Stimulated activated effector memory CD8-positive, alpha-beta T cell treated with anti-CD3 and anti-CD28 coated beads, Interleukin-12 subunit alpha, Interleukin-12 subunit beta, amount 100 ng/mL, for 72 hours (primary cell): Measurements from ENCODE around the gene ARHGEF4.

ENCODE experiments used
- ATAC-seq: fragments of 150-1000 bp; cut with Tn5 transposase; 2 replicates; pipeline ENCODE4 v1.10.0; 2021
- DNase-seq, 2 donors: peaks; one replicate each; pipeline ENCODE4 v3.0.0; 2021 to 2022; ENCODE audit warnings: low spot score in 2 of 2
- H3K27ac Mint-ChIP-seq: one replicate; pipeline ENCODE4 v1.8.0; 2022; ENCODE audit warnings: mild to moderate bottlenecking, mixed read lengths
- H3K36me3 Mint-ChIP-seq: one replicate; pipeline ENCODE4 v1.8.0; 2022; ENCODE audit warnings: mild to moderate bottlenecking, mixed read lengths
- H3K4me1 Mint-ChIP-seq: one replicate; pipeline ENCODE4 v1.8.0; 2022; ENCODE audit warnings: mixed read lengths
- H3K4me3 Mint-ChIP-seq: one replicate; pipeline ENCODE4 v1.8.0; 2022; ENCODE audit warnings: mild to moderate bottlenecking, mixed read lengths
- H3K9me3 Mint-ChIP-seq: one replicate; pipeline ENCODE4 v1.8.0; 2022; ENCODE audit warnings: mixed read lengths

The ARHGEF4 gene

DNA sequence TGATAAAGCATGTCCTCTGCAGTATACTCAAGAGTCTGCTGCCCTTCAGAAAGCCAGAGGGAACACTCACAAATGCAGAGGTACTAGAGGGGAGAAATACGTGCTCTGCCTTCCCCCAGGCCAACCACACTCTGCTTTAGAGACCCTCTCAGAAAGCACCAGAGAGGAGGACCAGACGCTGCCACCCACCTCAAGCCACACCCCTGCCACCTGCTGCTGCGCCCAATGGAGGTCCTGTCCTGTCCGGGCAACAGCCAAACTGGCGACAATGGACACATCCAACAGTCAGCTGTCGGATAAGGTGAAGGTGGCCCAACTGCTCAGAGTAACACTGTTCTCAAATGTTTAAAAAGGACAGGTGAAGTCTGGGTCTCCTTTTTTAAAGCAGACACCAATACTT, 211.9 kb downstream of the ARHGEF4 start:
- no peak overlapping the region for H3K4me3 Mint-ChIP-seq
- H3K27ac Mint-ChIP-seq: peak overlapping the region; percentile 43
- H3K4me1 Mint-ChIP-seq: peaks cover 5% of the 10 kb centered on the region
- peaks cover 78% of the 10 kb centered on the region for H3K36me3 Mint-ChIP-seq
- ATAC-seq (no peak), DNase-seq (no peak)
- no peaks in the 10 kb centered on the region for H3K9me3 Mint-ChIP-seq

DNA sequence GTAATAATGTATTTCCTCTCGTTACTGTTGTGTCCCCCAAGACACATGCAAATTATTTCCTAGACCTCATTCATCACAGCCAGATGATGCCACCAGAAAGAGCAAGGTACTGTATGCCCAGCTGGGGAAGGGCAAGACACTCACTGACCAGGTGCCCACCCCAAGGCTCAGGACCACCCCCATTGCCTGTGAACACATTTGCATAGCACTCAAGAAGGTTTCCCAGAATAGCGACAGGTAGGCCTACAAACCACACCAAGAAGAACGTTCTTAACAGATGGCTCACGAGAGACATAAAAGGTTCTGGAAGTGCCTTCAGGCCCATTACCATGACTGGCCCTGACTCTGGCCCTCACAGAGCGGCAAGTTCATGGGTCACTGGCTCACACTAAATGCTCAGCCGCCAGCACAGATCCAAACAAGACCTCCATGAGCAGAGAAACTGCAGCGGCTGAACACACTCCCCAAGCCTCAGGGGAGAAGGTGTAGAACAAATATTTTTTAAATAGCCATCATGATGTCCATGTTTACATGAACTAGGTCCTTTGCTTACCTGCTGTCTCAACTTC, 212.5 kb downstream of the ARHGEF4 start:
- Mint-ChIP-seq H3K36me3 (peaks cover 84% of the 10 kb centered on the region), H3K4me3 (no peak overlapping the region), H3K9me3 (no peaks in the 10 kb centered on the region), H3K4me1 (peaks cover 5% of the 10 kb centered on the region), H3K27ac (no peak overlapping the region)
- DNase-seq: no peak
- ATAC-seq: no peak

DNA sequence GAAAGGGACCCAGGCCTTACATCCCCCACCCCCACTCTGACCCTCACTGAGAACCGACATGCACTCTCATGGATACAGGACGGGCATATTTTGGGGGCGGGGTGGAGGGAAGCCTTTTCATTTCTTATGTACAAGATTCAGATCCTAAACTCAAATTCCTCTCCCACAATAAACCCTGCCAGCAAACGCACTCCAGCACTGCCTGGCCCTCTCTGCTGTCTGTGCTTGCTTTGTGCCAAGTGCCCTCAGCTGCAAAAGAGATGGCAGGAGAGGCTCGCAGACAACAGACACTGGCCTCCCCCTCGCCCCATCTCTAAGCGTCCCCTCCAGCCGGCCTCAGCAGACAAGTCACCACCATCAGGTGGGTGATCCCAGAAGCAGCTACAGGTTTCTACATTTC, 214.2 kb downstream of the ARHGEF4 start:
- DNase-seq (no peak), ATAC-seq (no peak)
- H3K4me1 Mint-ChIP-seq: peaks cover 14% of the 10 kb centered on the region
- H3K9me3 Mint-ChIP-seq: no peaks in the 10 kb centered on the region
- H3K27ac Mint-ChIP-seq: peak overlapping the region; percentile 55
- peaks cover 100% of the 10 kb centered on the region for H3K36me3 Mint-ChIP-seq
- no peak overlapping the region for H3K4me3 Mint-ChIP-seq

DNA sequence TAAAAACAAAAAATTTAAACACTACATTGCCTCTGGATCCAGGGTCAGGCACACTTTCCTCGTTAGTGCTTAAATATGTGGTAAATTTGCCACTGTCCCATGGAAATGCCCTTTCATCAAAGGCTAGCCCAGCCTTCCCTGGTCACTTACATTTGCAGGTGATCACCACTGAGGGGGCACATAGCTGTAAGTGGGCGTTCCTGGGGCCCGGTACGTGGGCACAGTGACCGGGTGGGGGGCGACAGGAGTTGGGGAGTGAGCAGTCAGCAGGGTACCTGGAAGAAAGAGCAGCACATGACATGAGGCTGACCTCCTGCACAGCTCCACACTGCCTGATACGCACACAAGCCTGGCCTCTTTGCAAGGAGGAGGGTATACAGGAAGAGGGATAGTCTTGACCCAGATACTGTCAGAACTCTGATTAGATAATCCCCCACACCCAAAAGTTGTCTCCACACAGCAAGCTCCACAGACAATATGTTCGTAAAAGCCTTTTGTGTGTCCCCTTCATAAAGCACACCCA, 216.1 kb downstream of the ARHGEF4 start:
- Mint-ChIP-seq H3K4me1 (peaks cover 28% of the 10 kb centered on the region), H3K4me3 (no peak overlapping the region), H3K27ac (peak overlapping the region; percentile 55), H3K36me3 (peaks cover 100% of the 10 kb centered on the region), H3K9me3 (no peaks in the 10 kb centered on the region)
- ATAC-seq (no peak), DNase-seq (no peak)

DNA sequence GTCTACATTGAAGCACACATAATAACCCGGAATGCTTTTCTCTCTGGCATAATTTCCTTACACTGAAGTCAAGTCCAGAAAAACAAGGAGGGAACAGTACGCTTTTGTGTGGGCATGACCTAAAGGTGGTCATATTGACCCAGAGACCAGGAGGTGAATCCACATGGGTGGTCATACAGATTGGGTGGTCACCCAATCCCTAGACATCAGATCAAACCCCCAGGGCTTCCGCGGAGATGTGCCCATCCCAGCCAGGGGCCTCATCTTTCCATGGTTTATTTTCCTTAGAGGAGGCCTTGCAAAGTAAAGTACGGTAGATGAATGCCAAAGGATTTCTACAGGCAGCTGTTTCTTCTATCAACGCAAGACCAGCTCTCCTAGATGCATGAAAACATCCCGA, 217.8 kb downstream of the ARHGEF4 start:
- Mint-ChIP-seq H3K9me3 (no peaks in the 10 kb centered on the region), H3K4me3 (no peak overlapping the region), H3K36me3 (peaks cover 100% of the 10 kb centered on the region), H3K27ac (no peak overlapping the region), H3K4me1 (peaks cover 39% of the 10 kb centered on the region)
- no peak for ATAC-seq
- DNase-seq: no peak

DNA sequence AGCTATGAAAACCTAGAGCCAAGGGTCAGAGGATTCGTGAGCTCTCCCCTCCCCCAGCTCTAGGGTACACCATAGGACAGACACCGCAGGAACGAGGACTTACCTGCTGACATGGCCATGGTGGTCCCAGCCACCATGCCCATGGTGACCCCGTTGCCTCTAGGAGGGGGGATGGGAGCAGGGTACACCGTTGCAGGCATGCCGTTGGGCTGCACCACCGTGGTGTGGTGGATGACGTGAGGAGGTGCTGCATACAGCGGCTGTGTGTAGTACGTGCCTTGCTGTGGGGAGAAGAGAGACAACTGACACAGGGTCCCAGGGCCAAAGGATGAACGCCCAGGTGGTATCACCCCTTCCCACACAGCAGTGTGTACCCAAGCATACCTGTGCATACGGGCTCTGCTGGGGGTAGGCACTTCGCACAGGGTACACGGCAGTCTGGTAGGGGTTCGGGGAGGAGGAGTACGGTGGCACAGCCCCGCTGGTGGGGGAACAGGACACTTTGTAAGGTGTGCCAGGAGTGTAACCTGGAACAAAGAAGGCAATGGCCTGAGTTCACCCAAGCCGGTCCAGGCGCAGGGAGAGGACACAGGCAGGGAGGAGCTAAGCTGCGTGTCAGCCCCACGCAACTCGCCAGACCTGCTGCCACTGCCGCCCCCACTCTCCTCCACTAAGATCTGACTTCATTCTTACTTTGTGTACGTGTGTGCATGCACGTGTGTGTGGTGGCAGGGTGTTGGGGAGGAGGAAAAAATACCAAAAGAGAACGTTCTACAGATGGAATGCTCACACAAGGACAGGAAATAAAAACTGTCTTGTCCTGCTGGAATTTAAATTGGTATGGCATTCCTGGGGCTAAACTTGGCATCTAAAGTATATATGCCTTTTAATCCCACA, 218.7 kb downstream of the ARHGEF4 start:
- H3K9me3 Mint-ChIP-seq: no peaks in the 10 kb centered on the region

DNA sequence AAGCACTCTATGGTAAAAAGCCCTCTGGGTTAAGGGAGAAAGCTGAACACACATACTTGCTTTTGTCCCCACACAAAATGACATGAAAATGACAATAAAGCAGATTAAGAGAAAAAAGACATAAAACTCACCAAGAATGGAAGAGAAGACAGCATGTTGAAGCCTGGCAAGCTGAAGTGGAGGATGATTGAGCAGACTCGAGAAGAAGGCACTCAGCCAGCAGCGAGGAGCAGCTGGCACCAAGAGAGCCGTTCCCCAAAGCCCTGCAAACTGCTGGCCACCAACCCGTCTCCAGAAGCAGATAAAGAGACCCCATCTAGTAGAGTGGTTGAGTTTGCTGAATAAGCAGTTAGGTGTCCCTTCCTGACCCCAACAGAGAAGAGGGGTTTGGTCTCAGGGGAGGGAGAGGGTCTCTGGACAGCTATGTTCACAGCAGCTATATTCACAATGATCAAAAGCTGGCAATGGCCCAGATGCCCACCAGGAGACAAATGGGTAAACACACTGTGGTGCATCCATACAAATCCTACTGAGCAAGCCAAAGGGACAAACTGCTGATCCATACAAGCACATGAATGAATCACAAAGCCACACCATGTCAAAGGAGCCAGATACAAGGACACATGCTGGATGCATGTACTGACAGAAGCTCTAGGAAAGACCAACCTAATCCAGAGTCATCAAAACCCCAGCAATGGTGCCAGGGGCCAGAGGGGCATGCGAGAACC, 219.7 kb downstream of the ARHGEF4 start:
- no peaks in the 10 kb centered on the region for H3K9me3 Mint-ChIP-seq
- DNase-seq (no peak), ATAC-seq (no peak)
- H3K4me3 Mint-ChIP-seq: no peak overlapping the region
- H3K4me1 Mint-ChIP-seq: peaks cover 47% of the 10 kb centered on the region
- peak overlapping the region; percentile 75 for H3K27ac Mint-ChIP-seq
- H3K36me3 Mint-ChIP-seq: peaks cover 100% of the 10 kb centered on the region

More for the DNA sequence above, 218.7 kb downstream of the ARHGEF4 start:
- peaks cover 100% of the 10 kb centered on the region for H3K36me3 Mint-ChIP-seq
- ATAC-seq: no peak
- H3K4me3 Mint-ChIP-seq: no peak overlapping the region
- peaks cover 41% of the 10 kb centered on the region for H3K4me1 Mint-ChIP-seq
- DNase-seq: no peak
- peak overlapping the region; percentile 80 for H3K27ac Mint-ChIP-seq

DNA sequence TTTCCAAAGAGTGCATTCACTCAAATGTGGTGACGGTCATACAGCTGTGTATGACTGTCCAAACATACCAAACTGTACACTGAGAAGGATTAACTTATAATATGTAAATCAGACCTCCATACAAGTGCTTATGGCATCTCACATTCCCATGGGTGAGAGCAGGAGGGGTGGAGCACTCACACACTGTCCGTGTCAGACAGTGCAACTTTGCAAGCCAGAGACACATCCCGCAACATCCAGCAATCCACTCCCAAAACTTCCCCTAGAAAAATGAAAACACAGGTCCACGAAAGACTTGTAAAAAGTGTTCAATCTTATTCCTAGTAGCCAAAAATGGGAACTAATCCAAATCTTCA, 220.2 kb downstream of the ARHGEF4 start:
- Mint-ChIP-seq H3K4me1 (peaks cover 48% of the 10 kb centered on the region), H3K27ac (peak overlapping the region; percentile 75)

DNA sequence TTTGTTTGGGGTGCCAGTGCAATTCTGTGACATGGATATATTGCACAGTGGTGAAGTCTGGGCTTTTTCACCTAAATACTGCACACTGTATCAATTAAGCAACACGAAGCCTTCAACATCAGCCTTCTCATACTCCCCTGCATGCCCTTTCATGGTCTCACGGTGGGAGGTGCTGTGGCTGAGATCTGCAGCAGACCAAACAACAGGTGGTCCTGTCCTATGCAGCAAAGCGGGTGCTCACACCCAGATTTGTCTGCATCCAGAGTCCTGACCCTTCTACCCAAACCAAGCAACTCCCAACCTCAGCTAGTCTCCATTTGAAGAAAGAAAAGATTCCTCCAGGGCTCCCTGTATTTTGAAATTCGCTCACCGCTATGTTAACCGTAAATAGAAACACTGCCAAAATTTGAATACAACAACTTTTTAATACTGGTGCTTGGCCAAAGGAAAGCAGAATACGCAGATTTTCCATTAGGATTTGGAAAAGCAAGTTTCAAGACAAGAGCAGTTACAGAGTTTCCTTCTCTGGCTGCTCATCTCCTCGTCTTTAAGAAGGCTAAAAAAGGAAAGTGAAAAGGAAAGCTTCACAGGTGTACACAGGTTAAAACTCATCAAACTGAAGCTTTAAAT, 221.6 kb downstream of the ARHGEF4 start:
- no peak overlapping the region for H3K27ac Mint-ChIP-seq
- no peaks in the 10 kb centered on the region for H3K9me3 Mint-ChIP-seq
- no peak for DNase-seq
- H3K4me3 Mint-ChIP-seq: no peak overlapping the region
- ATAC-seq: no peak
- H3K4me1 Mint-ChIP-seq: peaks cover 56% of the 10 kb centered on the region
- H3K36me3 Mint-ChIP-seq: peaks cover 99% of the 10 kb centered on the region

More for the DNA sequence above, 220.2 kb downstream of the ARHGEF4 start:
- no peaks in the 10 kb centered on the region for H3K9me3 Mint-ChIP-seq
- DNase-seq (no peak), ATAC-seq (no peak)
- H3K36me3 Mint-ChIP-seq: peaks cover 100% of the 10 kb centered on the region
- H3K4me3 Mint-ChIP-seq: no peak overlapping the region

DNA sequence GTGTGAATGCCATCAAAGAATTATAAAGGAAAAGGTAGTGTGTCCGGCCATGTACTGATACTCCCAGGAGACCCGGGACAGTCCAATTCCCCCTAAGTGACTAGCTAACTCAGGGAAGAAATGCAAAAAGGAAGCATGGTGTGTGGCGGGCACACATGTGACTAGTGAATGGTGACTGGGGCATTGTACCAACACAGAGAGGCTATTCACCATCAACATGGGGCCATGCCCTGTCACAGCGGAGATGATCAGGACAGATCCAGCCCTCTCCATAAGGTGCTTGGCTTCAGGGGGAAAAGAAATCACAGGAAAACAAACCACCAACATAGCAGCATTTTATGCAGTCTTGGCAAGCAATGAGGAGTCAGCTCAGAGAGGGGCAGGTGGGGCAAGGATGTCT, 222.2 kb downstream of the ARHGEF4 start:
- no peak for DNase-seq
- H3K4me1 Mint-ChIP-seq: peaks cover 59% of the 10 kb centered on the region
- no peaks in the 10 kb centered on the region for H3K9me3 Mint-ChIP-seq
- H3K4me3 Mint-ChIP-seq: no peak overlapping the region
- ATAC-seq: no peak
- H3K36me3 Mint-ChIP-seq: peaks cover 99% of the 10 kb centered on the region
- H3K27ac Mint-ChIP-seq: peak overlapping the region; percentile 17

DNA sequence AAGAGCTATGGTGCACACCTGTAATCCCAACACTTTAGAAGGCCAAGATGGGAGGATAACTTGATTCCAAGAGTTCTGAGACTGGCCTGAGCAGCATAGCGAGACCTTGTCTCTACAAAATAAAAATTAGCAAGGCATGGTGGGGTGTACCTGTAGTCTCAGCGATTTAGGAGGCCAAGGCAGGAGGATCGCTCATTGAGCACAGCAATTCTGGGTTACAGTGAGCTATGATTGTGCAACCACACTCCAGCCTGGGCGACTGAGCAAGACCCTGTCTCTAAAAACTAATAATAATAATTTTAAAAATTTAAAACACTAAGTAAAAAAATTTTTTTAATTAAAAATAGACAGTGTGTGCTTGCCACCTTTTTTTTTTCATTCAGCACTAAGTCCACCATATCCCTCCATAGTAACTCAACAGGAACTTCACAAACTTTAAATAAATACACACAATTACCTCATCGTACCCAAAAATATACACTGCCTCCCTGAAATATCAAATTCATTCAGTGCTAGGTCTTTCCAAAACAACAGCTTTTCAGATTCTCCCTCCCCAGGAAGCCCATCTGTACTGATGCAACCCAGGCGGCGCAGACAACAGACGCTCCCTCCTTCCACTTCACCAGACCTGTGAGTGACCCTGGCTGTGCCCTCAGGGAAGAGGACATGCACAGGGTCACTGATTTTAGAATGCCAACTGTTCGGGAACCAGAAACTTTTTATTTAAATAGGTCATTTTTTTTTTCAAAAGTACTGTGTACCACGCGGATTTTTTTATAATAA, 227.0 kb downstream of the ARHGEF4 start:
- ATAC-seq (no peak), DNase-seq (no peak)
- no peak overlapping the region for H3K4me3 Mint-ChIP-seq
- no peaks in the 10 kb centered on the region for H3K9me3 Mint-ChIP-seq
- H3K4me1 Mint-ChIP-seq: peaks cover 65% of the 10 kb centered on the region
- H3K27ac Mint-ChIP-seq: no peak overlapping the region
- H3K36me3 Mint-ChIP-seq: peaks cover 97% of the 10 kb centered on the region

DNA sequence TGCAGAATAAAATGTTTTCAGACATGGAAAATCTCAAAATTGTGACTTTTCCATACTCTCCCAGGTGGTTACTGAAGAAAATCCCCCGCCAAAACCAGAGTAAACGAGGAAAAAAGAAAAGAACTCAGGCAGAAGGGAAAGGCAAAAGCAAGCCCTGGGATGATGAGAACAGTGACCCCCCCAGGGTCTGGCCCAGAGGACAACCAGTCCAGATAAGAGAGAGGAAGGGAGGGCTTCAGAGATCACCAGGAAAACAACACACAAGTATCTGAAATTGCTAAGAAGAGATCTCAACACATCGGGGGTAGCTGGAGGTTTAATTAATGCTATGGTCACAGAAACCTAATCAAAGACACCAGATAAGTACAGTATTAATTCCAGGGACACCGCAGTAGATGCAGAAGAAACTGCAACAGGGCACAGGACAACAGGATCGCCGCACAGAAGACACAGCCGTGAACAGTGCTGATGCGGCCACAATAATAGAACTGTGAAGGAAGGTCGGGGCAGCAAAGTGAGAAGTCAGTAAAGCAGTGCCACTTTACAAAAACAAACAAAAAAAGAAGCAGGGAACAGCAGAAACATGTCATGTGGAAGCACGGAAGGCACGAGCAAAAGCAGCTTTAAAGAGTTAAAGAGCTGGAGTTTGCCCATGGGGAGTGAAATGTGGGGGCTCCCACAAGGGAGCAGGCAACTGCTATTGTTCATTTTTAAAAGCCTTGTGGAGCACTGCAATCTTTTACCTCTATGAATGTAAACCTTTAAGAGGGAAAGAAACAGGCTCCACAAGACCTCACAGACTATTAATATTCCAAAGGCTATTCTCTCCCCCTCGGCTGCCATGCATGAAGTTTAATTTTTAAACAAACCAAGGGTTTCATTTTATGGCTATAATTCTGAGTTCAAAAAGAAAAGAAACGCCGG, 228.1 kb downstream of the ARHGEF4 start:
- Mint-ChIP-seq H3K4me3 (no peak overlapping the region), H3K9me3 (no peaks in the 10 kb centered on the region), H3K4me1 (peaks cover 58% of the 10 kb centered on the region), H3K27ac (no peak overlapping the region), H3K36me3 (peaks cover 97% of the 10 kb centered on the region)
- DNase-seq (no peak), ATAC-seq (no peak)

DNA sequence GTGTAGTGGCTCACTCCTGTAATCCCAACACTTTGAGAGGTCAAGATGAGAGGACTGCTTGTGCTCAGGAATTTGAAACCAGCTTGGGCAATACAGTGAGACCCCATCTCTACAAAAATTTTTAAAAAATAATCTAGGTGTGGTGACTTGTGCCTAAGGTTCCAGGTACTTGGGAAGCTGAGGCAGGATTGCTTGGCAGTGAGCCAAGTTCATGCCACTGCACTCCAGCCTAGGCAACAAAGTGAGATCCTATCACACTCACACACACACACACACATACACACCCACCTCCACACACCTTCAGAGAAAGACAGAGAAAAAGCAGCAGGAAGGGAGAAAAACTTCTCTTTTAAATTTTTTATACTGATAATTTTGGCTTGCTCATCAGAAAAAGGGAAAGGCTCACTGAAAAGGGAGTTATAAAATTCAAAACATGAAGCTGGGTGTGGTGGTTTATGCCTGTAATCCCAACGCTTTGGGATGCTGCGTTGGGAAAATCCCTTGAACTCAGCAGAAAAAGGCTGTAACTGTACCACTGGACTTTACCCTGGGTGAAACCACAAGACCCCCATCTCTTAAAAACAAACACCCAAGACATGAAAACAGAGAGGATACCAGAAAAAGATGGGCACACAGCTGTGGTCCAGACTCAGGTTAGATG, 230.9 kb downstream of the ARHGEF4 start:
- H3K4me1 Mint-ChIP-seq: peaks cover 44% of the 10 kb centered on the region
- no peak overlapping the region for H3K4me3 Mint-ChIP-seq
- DNase-seq (no peak), ATAC-seq (no peak)
- peak overlapping the region; percentile 62 for H3K27ac Mint-ChIP-seq
- peaks cover 97% of the 10 kb centered on the region for H3K36me3 Mint-ChIP-seq
- H3K9me3 Mint-ChIP-seq: no peaks in the 10 kb centered on the region
